ENCODE results near the gene FAM3B. TPM values are rescaled to one million over a fixed set of nuclear protein-coding genes. Genes with fewer than 3 reads are reported as not detected.
A peak's percentile ranks its signal among the peaks of the same experiment; 100 is the strongest.

The FAM3B gene
- polyA plus RNA-seq, 3 donors, result 0.15 TPM; not detected in 2

DNA sequence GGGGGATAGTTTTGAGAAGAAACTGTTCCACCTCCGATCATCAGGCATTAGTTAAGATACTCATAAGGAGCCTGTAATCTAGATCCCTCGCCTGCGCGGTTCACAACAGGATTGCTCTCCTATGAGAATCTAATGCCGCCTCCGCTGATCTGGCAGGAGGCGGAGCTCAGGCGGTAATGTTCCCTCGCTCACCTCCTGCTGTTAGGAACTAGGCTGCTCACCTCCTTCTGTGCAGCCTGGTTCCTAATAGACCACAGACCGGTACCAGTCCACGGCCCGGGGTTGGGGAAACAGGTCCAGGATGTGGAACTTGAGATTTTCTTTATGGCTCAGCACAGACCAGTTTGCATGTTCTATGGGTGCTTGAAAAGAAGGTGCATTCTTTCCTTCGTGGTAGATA lies 27.2 kb upstream of the FAM3B start:
- H3K9ac ChIP-seq (ENCODE audit: insufficient read depth, low read length, poor library complexity, severe bottlenecking), result no peak overlapping the region
- no peaks in the 10 kb centered on the region for H3K36me3 ChIP-seq (replicated peaks in 1 of 2; ENCODE audit: control insufficient read depth in 1 of 2, insufficient read depth in 2 of 2, low read length in 2 of 2)
- no peaks in the 10 kb centered on the region for H4K20me1 ChIP-seq (ENCODE audit: insufficient read depth, low read length)
- no peak overlapping the region for H3K4me3 Mint-ChIP-seq
- peaks cover 7 to 8% of the 10 kb centered on the region in 2 donors for H3K9me3 ChIP-seq (replicated peaks in 1 of 2; ENCODE audit: control insufficient read depth in 1 of 2, insufficient read depth in 1 of 2, low read length in 2 of 2)
- peaks cover 3% of the 10 kb centered on the region for H3K4me1 Mint-ChIP-seq
- DNase-seq, result no peak
- no peak overlapping the region for H3K4me2 ChIP-seq (replicated peaks; ENCODE audit: extremely low read depth, low read length, poor library complexity, severe bottlenecking)
- intact Hi-C loops (cut with micrococcal nuclease), result no loop called here
- H3K27ac ChIP-seq (ENCODE audit: low read depth in 1 of 2, low read length in 2 of 2), result no peak overlapping the region
- WGBS (ENCODE audit: insufficient coverage), result 77% methylated on average over 12 of the region's 13 CpGs
- H3K27ac Mint-ChIP-seq, result no peak overlapping the region
- peaks cover 8 to 14% of the 10 kb centered on the region in 2 donors for H3K27me3 ChIP-seq (ENCODE audit: control insufficient read depth in 2 of 2, insufficient read depth in 2 of 2, low read length in 2 of 2)
- H3K4me3 ChIP-seq (replicated peaks in 1 of 3; ENCODE audit: low read depth in 2 of 3, low read length in 3 of 3), result no peak overlapping the region
- no peaks in the 10 kb centered on the region for H3K79me2 ChIP-seq (ENCODE audit: insufficient read depth, low read length)
- H3K4me1 ChIP-seq (ENCODE audit: control insufficient read depth in 1 of 2, insufficient read depth in 2 of 2, low read length in 2 of 2), result no peaks in the 10 kb centered on the region
- TF ChIP-seq CTCF (IDR thresholded peaks at IDR 0.05), result no peak
- peaks cover 15 to 34% (median 22%) of the 10 kb centered on the region in 3 donors for H3K27me3 Mint-ChIP-seq (ENCODE audit: low read depth in 3 of 3)
- H2AFZ ChIP-seq (ENCODE audit: insufficient read depth, low read depth, low read length, poor library complexity, severe bottlenecking), result no peak overlapping the region
- H3K9me3 Mint-ChIP-seq, result peaks cover 0 to 6% (median 4%) of the 10 kb centered on the region in 7 donors
- no peaks in the 10 kb centered on the region for H3K36me3 Mint-ChIP-seq

DNA sequence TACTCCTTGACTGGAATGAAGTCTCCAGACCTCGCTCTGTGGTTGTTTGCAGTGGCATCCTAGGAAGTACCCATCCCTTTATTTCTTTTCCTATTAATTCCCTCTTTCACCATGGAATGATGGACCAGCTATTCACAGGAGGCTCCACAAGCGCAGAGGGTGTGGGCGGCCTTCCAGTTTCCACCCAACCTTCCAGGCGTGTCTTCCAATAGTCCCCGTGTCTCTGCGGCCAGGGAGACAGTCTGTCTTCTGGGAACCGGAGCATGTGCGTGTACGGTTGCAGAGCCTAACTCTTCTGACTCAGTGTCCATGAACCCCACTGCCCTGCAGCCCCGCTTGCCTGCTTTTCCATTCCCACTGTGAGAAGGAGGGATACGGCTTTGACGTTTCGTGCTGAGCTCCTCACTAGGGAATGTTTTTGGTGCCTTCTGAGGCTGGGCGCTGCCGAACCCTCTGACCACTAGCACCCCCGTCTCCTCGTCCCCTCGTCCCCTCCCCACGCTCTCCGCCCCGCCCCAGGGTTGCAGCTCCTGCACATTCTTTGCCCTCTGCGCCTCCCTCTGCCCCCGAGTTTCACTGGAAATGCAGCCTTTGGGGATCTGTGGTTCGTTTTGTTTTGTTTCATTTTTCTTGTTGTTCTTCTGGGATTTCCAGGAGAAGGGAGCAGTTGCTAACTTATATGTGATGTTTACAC lies 26.3 kb upstream of the FAM3B start:
- Mint-ChIP-seq H3K27ac (peak overlapping the region in 1 of 7 donors; percentile 66), H3K36me3 (no peaks in the 10 kb centered on the region)

More for the DNA sequence above, 26.3 kb upstream of the FAM3B start:
- intact Hi-C loops (cut with micrococcal nuclease), result no loop called here
- no peaks in the 10 kb centered on the region for H4K20me1 ChIP-seq (ENCODE audit: insufficient read depth, low read length)
- Mint-ChIP-seq H3K4me1 (peaks cover 3% of the 10 kb centered on the region), H3K27me3 (ENCODE audit: low read depth in 3 of 3) (peaks cover 19 to 33% (median 21%) of the 10 kb centered on the region in 3 donors), H3K4me3 (peak overlapping the region in 1 of 2 donors; percentile 41), H3K9me3 (peaks cover 0 to 6% (median 4%) of the 10 kb centered on the region in 7 donors)
- H3K36me3 ChIP-seq (replicated peaks in 1 of 2; ENCODE audit: control insufficient read depth in 1 of 2, insufficient read depth in 2 of 2, low read length in 2 of 2), result no peaks in the 10 kb centered on the region
- peaks cover 7 to 8% of the 10 kb centered on the region in 2 donors for H3K9me3 ChIP-seq (replicated peaks in 1 of 2; ENCODE audit: control insufficient read depth in 1 of 2, insufficient read depth in 1 of 2, low read length in 2 of 2)
- no peak overlapping the region for H2AFZ ChIP-seq (ENCODE audit: insufficient read depth, low read depth, low read length, poor library complexity, severe bottlenecking)
- H3K79me2 ChIP-seq (ENCODE audit: insufficient read depth, low read length), result no peaks in the 10 kb centered on the region
- H3K27me3 ChIP-seq (ENCODE audit: control insufficient read depth in 2 of 2, insufficient read depth in 2 of 2, low read length in 2 of 2), result peaks cover 8 to 14% of the 10 kb centered on the region in 2 donors
- TF ChIP-seq CTCF (IDR thresholded peaks at IDR 0.05), result no peak
- H3K4me1 ChIP-seq (ENCODE audit: control insufficient read depth in 1 of 2, insufficient read depth in 2 of 2, low read length in 2 of 2), result no peaks in the 10 kb centered on the region
- no peak overlapping the region for H3K4me3 ChIP-seq (replicated peaks in 1 of 3; ENCODE audit: low read depth in 2 of 3, low read length in 3 of 3)
- H3K9ac ChIP-seq (ENCODE audit: insufficient read depth, low read length, poor library complexity, severe bottlenecking), result no peak overlapping the region
- DNase-seq, result no peak
- no peak overlapping the region for H3K27ac ChIP-seq (ENCODE audit: low read depth in 1 of 2, low read length in 2 of 2)
- 89% methylated on average over 6 of the region's 24 CpGs for WGBS (ENCODE audit: insufficient coverage)
- H3K4me2 ChIP-seq (replicated peaks; ENCODE audit: extremely low read depth, low read length, poor library complexity, severe bottlenecking), result no peak overlapping the region

All from CD14-positive monocyte (primary cell).